Liver (tissue), 9 donors: ENCODE measurements around the gene NDUFA5. TPM values are rescaled to one million over a fixed set of nuclear protein-coding genes. Genes with fewer than 3 reads are reported as not detected.

Source experiments
- DNase-seq: peaks from one replicate; pipeline ENCODE4 v3.0.0-alpha.2; 2017; ENCODE audit warnings: low spot score
- H3K27ac ChIP-seq, 2 donors: one replicate each; pipeline ENCODE4 v1.7.0; 2013; ENCODE audit warnings: inconsistent platforms in 2 of 2, low read length in 2 of 2, control low read depth in 1 of 2, low read depth in 1 of 2, mild to moderate bottlenecking in 1 of 2
- H3K27me3 ChIP-seq, 4 donors: one replicate each; pipeline versions ENCODE4 v1.6.1 to v1.7.0; 2013; ENCODE audit warnings: low read length in 3 of 4, inconsistent platforms in 1 of 4, mild to moderate bottlenecking in 1 of 4, moderate library complexity in 1 of 4; ENCODE audit not compliant: control insufficient read depth in 4 of 4, insufficient read depth in 4 of 4
- H3K36me3 ChIP-seq, 4 donors: one replicate each; pipeline versions ENCODE4 v1.6.1 to v1.7.0; 2013; ENCODE audit warnings: low read length in 3 of 4, mild to moderate bottlenecking in 3 of 4, low read depth in 1 of 4, moderate library complexity in 1 of 4; ENCODE audit not compliant: control insufficient read depth in 4 of 4, insufficient read depth in 3 of 4
- H3K4me1 ChIP-seq, 4 donors: one replicate each; pipeline versions ENCODE4 v1.6.1 to v1.7.0; 2013; ENCODE audit warnings: low read length in 3 of 4, mild to moderate bottlenecking in 3 of 4, moderate library complexity in 1 of 4; ENCODE audit not compliant: control insufficient read depth in 4 of 4, insufficient read depth in 4 of 4
- H3K4me3 ChIP-seq, 3 donors: one replicate each; pipeline versions ENCODE4 v1.6.1 to v1.7.0; 2013; ENCODE audit warnings: low read length in 3 of 3, control low read depth in 1 of 3, low read depth in 1 of 3, mild to moderate bottlenecking in 1 of 3
- H3K9ac ChIP-seq, 2 donors: one replicate each; pipeline ENCODE4 v1.7.0; 2013; ENCODE audit warnings: low read length in 2 of 2, mild to moderate bottlenecking in 2 of 2, moderate library complexity in 2 of 2, control low read depth in 1 of 2, low read depth in 1 of 2
- H3K9me3 ChIP-seq, 4 donors: one replicate each; pipeline versions ENCODE4 v1.6.1 to v1.7.0; 2013; ENCODE audit warnings: low read length in 3 of 4; ENCODE audit not compliant: control insufficient read depth in 4 of 4
- EGR1 ChIP-seq, 2 donors: IDR thresholded peaks; 2 replicates each; pipeline ENCODE4 v1.6.1; 2016 to 2018; ENCODE audit warnings: antibody characterized with exemption in 2 of 2, low read depth in 2 of 2
- FOXA1 ChIP-seq: IDR thresholded peaks from 2 replicates; pipeline ENCODE4 v1.6.1; 2016; ENCODE audit warnings: antibody characterized with exemption
- FOXA2 ChIP-seq: IDR thresholded peaks from 2 replicates; pipeline ENCODE4 v1.6.1; 2016; ENCODE audit warnings: antibody characterized with exemption
- GABPA ChIP-seq, 2 donors: IDR thresholded peaks in 1 of 2; conservative IDR thresholded peaks in 1 of 2; 2 replicates each; pipeline ENCODE4 v1.6.1; 2016; ENCODE audit warnings: antibody characterized with exemption in 2 of 2, mild to moderate bottlenecking in 1 of 2, moderate library complexity in 1 of 2
- HNF4A ChIP-seq, 2 donors: conservative IDR thresholded peaks; 2 replicates each; pipeline ENCODE4 v1.6.1; 2016; ENCODE audit warnings: antibody characterized with exemption in 2 of 2, mild to moderate bottlenecking in 2 of 2
- HNF4G ChIP-seq: IDR thresholded peaks from 2 replicates; pipeline ENCODE4 v1.6.1; 2016; ENCODE audit warnings: antibody characterized with exemption
- JUND ChIP-seq, 2 donors: IDR thresholded peaks; 2 replicates each; pipeline ENCODE4 v1.6.1; 2016; ENCODE audit warnings: antibody characterized with exemption in 2 of 2
- NR2F2 ChIP-seq: IDR thresholded peaks from 2 replicates; pipeline ENCODE4 v1.6.1; 2016; ENCODE audit warnings: antibody characterized with exemption
- RAD21 ChIP-seq, 2 donors: IDR thresholded peaks; 2 replicates each; pipeline ENCODE4 v1.6.1; 2016; ENCODE audit warnings: antibody characterized with exemption in 2 of 2, mild to moderate bottlenecking in 2 of 2
- REST ChIP-seq: IDR thresholded peaks from 2 replicates; pipeline ENCODE4 v1.6.1; 2016; ENCODE audit warnings: antibody characterized with exemption, mild to moderate bottlenecking
- RXRA ChIP-seq, 2 donors: IDR thresholded peaks; 2 replicates each; pipeline ENCODE4 v1.6.1; 2017 to 2018; ENCODE audit warnings: antibody characterized with exemption in 2 of 2, mild to moderate bottlenecking in 1 of 2
- SP1 ChIP-seq: IDR thresholded peaks from 2 replicates; pipeline ENCODE4 v1.6.1; 2018; ENCODE audit warnings: antibody characterized with exemption, mild to moderate bottlenecking
- TAF1 ChIP-seq: conservative IDR thresholded peaks from 2 replicates; pipeline ENCODE4 v1.6.1; 2016; ENCODE audit warnings: antibody characterized with exemption, mild to moderate bottlenecking
- YY1 ChIP-seq: IDR thresholded peaks from 2 replicates; pipeline ENCODE4 v1.6.1; 2016; ENCODE audit warnings: antibody characterized with exemption, mild to moderate bottlenecking
- ZBTB33 ChIP-seq: IDR thresholded peaks from 2 replicates; pipeline ENCODE4 v1.6.1; 2016; ENCODE audit warnings: antibody characterized with exemption
- WGBS: extraction: QIAGEN DNeasy Blood & Tissue Kit; methylation state at CpG from one replicate; pipeline ENCODE4 v1.1.7; 2013; 5-methylcytosine and 5-hydroxymethylcytosine counted together
- polyA plus RNA-seq, 2 donors: library from polyadenylated mRNA; stranded (reverse) in 1 of 2; unstranded in 1 of 2; fragments of 200-250 nt in 1 of 2; fragments of >200 nt in 1 of 2; fragmentation: Nextera tagmentation in 1 of 2; extraction: Ambion mirVana in 1 of 2; gene quantifications; one replicate each; pipeline versions ENCODE4 v1.2.1 to v1.2.3, GENCODE V29; 2013 to 2015
- total RNA-seq, 2 donors: library from RNA; depleted of rRNA; stranded (reverse); fragments of >200 nt; gene quantifications; one replicate each; pipeline ENCODE4 v1.2.3, GENCODE V29; 2014
- TF ChIP-seq, protein P1 (sequence below): IDR thresholded peaks from 2 replicates; pipeline ENCODE4 v1.6.1; 2016; ENCODE audit warnings: antibody characterized with exemption
- TF ChIP-seq, protein P2 (sequence below): IDR thresholded peaks from 2 replicates; pipeline ENCODE4 v1.6.1; 2016; ENCODE audit warnings: antibody characterized with exemption
- donor health status: healthy.
- donor health status: healthy.
- donor health status: healthy.
- donor health status: healthy.
- donor health status: healthy.

NDUFA5 gene
- total and polyA plus RNA-seq, 4 donors = 27.4 to 102 (median 34.4) TPM

DNA sequence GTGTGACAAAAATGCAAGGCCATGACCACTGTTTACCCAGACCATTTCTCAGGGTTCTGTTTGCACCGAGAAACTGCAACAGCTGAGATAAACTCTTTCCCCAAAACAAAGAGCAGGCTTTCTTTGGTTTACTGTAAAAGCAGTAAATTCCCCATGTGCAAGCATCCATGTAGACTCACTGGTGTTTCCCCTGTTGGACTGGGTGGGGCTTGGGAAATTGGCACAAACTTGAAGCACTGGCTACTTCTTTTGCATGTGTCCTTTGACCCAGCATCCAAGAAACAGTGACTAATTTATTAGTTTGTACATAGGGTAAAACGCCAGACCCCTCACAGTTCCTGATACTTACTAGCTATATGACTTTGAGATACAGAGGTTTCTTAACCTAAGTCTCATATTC is 35.6 kb downstream of the NDUFA5 start:
- TF ChIP-seq, protein P1, sequence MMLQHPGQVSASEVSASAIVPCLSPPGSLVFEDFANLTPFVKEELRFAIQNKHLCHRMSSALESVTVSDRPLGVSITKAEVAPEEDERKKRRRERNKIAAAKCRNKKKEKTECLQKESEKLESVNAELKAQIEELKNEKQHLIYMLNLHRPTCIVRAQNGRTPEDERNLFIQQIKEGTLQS = no peak
- TF ChIP-seq JUND (IDR thresholded peaks at IDR 0.05) = no peak
- TF ChIP-seq RAD21 (IDR thresholded peaks at IDR 0.05) = no peak
- no peak for TF ChIP-seq YY1
- TF ChIP-seq REST = no peak
- no peak for TF ChIP-seq HNF4A (conservative IDR thresholded peaks at IDR 0.05)
- no peak for TF ChIP-seq TAF1
- TF ChIP-seq GABPA (IDR thresholded peaks at IDR 0.05 in 1 of 2, conservative IDR thresholded peaks at IDR 0.05 in 1 of 2) = no peak
- TF ChIP-seq FOXA2 = no peak
- no peak for TF ChIP-seq FOXA1
- no peak for TF ChIP-seq SP1
- TF ChIP-seq RXRA (IDR thresholded peaks at IDR 0.05) = no peak
- no peak for TF ChIP-seq NR2F2
- no peak for TF ChIP-seq HNF4G
- no peak for TF ChIP-seq ZBTB33
- TF ChIP-seq, protein P2, sequence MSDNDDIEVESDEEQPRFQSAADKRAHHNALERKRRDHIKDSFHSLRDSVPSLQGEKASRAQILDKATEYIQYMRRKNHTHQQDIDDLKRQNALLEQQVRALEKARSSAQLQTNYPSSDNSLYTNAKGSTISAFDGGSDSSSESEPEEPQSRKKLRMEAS = no peak
- TF ChIP-seq EGR1 (IDR thresholded peaks at IDR 0.05; ENCODE audit: low read depth in 2 of 2) = no peak
- no peaks in the 10 kb centered on the region for H3K4me1 ChIP-seq
- H3K36me3 ChIP-seq = no peaks in the 10 kb centered on the region
- no peak overlapping the region for H3K9ac ChIP-seq
- 59% methylated on average over 2 of the region's 2 CpGs for WGBS
- no peaks in the 10 kb centered on the region for H3K9me3 ChIP-seq
- no peaks in the 10 kb centered on the region for H3K27me3 ChIP-seq
- no peak overlapping the region for H3K27ac ChIP-seq
- DNase-seq = no peak
- no peak overlapping the region for H3K4me3 ChIP-seq

GRCh38 chr7:123505221-123505620 is 52.4 kb downstream of the NDUFA5 start:
- Histone ChIP-seq H3K27me3 (no peaks in the 10 kb centered on the region), H3K9ac (no peak overlapping the region), H3K9me3 (peaks cover 0 to 3% (median 0%) of the 10 kb centered on the region in 4 donors), H3K36me3 (no peaks in the 10 kb centered on the region), H3K4me3 (no peak overlapping the region), H3K27ac (no peak overlapping the region), H3K4me1 (no peaks in the 10 kb centered on the region)
- WGBS = 64% methylated on average over 2 of the region's 2 CpGs
- no peak for DNase-seq
- TF ChIP-seq SP1 (no peak), ZBTB33 (no peak), GABPA (IDR thresholded peaks at IDR 0.05 in 1 of 2, conservative IDR thresholded peaks at IDR 0.05 in 1 of 2) (no peak), NR2F2 (no peak), FOXA2 (no peak)
- TF ChIP-seq, protein P1 = no peak
